Esophagus squamous epithelium (tissue), 4 donors: Measurements from ENCODE around the gene TSPEAR.

Source experiments
- CTCF ChIP-seq, 6 experiments: fragments of 450-650 bp in 4 of 6; fragments of 200-600 bp in 2 of 6; sonication (generic) in 2 of 6; IDR thresholded peaks; one replicate each; pipeline ENCODE4 v1.5.1; 2016 to 2019; ENCODE audit warnings: antibody characterized with exemption in 6 of 6, mild to moderate bottlenecking in 4 of 6, moderate library complexity in 4 of 6
- POLR2A ChIP-seq, 4 donors: fragments of 450-650 bp; IDR thresholded peaks; one replicate each; pipeline ENCODE4 v1.6.1; 2017; ENCODE audit warnings: antibody characterized with exemption in 4 of 4, mild to moderate bottlenecking in 4 of 4, moderate library complexity in 3 of 4

- TF ChIP-seq CTCF (IDR thresholded peaks at IDR 0.05) (no peak), POLR2A (IDR thresholded peaks at IDR 0.05) (no peak)
These were observed 98.6 kb downstream of the TSPEAR start for GRCh38 chr21:44612669-44613229.
